ENCODE measurements around the gene RALGPS1.

Gene RALGPS1

DNA sequence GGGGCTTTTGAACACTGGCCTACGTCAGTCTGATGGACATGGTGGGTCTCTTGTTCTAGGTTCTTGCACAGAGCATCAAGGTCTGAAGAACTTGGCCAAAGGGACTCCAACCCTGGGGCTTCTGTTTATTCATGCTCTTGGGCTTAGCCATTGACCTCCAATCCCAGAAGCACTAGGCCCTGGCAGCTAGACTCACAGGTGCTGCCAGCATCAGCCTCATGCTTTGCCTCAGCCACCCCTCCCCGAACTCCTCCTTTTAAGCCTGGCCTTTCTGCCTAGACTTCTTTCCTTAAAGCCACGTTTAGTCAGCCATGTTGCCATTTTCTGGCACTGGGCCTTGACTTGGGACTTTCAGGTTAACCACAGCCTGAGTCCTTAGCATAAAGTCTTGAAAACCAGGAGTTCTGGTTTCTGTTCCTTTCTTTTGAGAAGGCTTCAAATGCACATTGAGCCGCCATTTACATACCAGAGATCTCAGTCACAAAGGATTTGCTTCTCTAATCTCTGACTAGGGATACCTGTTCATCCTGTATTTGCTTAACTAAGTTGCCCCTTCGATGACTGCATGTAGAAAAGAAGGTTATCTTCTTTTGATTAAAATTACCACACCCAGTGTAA lies 153.1 kb downstream of the RALGPS1 start:
- H3K27me3 Mint-ChIP-seq (ENCODE audit: low read depth, poor library complexity), result peaks cover 8% of the 10 kb centered on the region
- no peaks in the 10 kb centered on the region for H3K4me1 Mint-ChIP-seq
- H3K27ac Mint-ChIP-seq, result no peak overlapping the region

DNA sequence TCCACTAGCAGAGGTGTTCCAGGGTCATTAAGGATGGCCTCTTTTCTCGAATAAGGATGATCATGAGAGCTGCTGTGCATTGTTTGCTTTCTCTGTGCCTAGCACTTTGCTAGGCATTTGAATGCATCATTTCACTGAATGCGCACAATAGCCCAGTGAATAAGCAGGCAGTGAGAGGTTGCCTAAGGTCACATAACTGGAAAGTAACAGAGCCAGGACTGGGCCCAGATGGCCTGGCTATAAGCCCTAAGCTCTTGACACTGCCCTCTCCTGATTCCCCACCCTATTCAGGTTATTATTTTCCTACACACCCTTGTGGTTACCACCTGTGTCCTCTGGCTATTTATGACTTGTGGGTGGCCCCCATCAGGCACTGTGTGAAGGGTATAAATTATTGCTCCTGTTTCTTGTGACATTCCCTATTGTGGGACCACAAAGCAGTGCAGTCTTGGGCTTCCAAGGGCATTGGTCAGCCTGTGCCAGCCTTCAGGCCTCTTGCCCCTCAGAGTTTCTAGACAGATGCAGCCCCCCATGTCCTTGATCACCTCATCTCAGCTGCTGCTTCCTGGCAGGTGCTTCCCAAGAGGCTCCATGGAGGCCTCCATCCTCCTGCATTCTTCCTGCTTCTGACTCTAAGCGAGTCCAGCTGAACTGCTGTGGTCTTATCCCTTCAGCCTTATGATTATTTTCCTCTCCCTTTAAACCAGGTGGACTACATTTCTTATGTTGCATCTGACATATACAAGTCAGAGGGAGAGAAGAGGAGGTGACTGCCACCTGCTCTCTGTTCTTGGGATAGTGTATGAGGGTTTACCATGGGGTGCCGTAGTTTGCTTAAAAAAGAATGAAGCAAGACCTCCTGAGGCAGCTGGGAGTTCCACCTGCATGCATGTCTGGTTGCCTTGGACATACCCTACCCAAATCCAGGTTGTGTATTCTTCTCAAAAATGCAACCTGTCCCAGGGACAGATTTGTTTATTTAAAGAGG lies 160.3 kb downstream of the RALGPS1 start:
- peaks cover 25% of the 10 kb centered on the region for H3K4me1 Mint-ChIP-seq
- H3K27ac Mint-ChIP-seq, result no peak overlapping the region
- peaks cover 24% of the 10 kb centered on the region for H3K9me3 Mint-ChIP-seq
- no peak for DNase-seq
- no peak overlapping the region for H3K4me3 Mint-ChIP-seq
- H3K27me3 Mint-ChIP-seq (ENCODE audit: low read depth, poor library complexity), result peaks cover 2% of the 10 kb centered on the region
- TF ChIP-seq, protein P1, sequence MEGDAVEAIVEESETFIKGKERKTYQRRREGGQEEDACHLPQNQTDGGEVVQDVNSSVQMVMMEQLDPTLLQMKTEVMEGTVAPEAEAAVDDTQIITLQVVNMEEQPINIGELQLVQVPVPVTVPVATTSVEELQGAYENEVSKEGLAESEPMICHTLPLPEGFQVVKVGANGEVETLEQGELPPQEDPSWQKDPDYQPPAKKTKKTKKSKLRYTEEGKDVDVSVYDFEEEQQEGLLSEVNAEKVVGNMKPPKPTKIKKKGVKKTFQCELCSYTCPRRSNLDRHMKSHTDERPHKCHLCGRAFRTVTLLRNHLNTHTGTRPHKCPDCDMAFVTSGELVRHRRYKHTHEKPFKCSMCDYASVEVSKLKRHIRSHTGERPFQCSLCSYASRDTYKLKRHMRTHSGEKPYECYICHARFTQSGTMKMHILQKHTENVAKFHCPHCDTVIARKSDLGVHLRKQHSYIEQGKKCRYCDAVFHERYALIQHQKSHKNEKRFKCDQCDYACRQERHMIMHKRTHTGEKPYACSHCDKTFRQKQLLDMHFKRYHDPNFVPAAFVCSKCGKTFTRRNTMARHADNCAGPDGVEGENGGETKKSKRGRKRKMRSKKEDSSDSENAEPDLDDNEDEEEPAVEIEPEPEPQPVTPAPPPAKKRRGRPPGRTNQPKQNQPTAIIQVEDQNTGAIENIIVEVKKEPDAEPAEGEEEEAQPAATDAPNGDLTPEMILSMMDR (IDR thresholded peaks at IDR 0.05), result no peak
- peaks cover 21% of the 10 kb centered on the region for H3K36me3 Mint-ChIP-seq (ENCODE audit: low read depth)

More for the DNA sequence above, 153.1 kb downstream of the RALGPS1 start:
- H3K9me3 Mint-ChIP-seq, result peaks cover 19% of the 10 kb centered on the region
- H3K36me3 Mint-ChIP-seq (ENCODE audit: low read depth), result peaks cover 16% of the 10 kb centered on the region
- DNase-seq, result no peak
- no peak overlapping the region for H3K4me3 Mint-ChIP-seq
- TF ChIP-seq, protein P1 (IDR thresholded peaks at IDR 0.05), result no peak

DNA sequence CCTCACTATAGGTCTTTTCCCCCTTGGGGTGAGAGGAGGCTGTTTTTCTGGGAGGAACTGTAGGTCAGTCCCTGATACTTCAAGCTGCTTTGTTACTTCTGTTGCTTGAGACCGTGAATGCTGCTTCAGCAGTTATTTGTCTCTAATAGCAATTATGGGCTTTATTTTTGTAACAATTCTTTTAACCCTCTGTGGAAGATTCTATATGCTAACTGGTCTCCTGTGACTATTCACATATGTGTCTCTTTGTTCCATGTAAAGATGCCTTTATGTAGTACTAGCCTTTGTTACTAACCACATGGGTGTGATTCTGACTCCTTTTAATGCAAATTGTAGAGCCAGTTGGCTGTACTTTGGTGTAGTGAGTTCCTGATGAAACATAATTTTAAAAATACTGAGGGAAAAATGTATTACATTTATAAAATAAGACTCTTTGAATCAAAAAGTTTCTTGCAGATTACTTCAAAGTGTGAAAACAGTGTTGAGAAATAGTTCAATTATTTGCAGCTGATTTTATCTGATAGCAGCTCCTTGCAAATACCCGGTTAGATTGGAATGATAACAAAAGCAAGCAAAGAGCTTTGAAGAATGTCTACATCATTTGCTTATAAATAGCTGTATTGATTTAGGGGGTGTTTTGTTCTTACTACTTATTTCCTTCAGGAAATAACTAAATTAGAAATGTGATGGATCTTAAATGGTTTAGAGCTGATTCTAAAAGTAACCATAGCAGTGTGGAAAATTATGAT lies 161.2 kb downstream of the RALGPS1 start:
- Mint-ChIP-seq H3K27me3 (ENCODE audit: low read depth, poor library complexity) (peaks cover 2% of the 10 kb centered on the region), H3K9me3 (peaks cover 21% of the 10 kb centered on the region), H3K4me3 (no peak overlapping the region), H3K27ac (no peak overlapping the region), H3K4me1 (peaks cover 25% of the 10 kb centered on the region), H3K36me3 (ENCODE audit: low read depth) (peaks cover 21% of the 10 kb centered on the region)
- TF ChIP-seq, protein P1 (IDR thresholded peaks at IDR 0.05), result no peak
- no peak for DNase-seq

DNA sequence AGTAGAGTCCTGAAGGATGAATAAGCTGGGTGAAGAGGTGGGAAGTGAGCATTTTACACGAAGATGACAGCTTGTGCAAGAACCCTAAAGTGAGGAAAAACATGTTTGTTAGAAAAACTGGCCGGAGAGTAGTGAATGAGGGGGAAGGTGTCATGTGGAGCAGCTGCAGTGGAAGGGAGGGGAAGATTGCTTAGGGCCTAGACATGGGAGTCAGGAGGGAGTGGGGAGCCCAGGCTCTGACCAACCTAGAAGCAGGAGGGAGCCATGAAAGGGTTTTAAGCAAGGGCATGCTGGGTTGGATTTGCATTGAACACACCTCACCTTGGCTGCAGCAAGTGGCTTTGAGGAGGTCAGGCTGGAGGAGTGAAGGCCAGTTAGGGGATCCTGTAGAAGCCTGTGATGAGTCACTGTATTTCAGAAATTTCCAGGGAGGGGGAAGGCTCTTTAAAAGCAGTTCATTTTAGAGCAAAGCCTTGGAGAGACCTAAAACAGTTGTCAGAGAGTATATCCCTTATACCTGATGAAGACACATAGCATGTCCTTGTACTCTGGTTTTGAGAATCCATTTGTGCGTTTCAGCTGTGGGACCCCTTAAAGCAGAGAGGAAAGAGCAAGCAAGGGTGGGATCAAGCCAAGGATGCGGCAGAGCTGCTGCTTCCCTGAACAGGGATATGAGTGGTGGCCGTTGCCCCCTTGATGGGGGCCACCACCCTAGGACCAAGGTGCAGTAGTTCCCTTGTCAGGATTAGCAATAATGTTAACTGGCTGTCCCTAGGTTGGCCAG lies 162.5 kb downstream of the RALGPS1 start:
- H3K27me3 Mint-ChIP-seq (ENCODE audit: low read depth, poor library complexity), result peaks cover 2% of the 10 kb centered on the region
- H3K36me3 Mint-ChIP-seq (ENCODE audit: low read depth), result peaks cover 10% of the 10 kb centered on the region
- TF ChIP-seq, protein P1 (IDR thresholded peaks at IDR 0.05), result no peak
- no peak overlapping the region for H3K4me3 Mint-ChIP-seq
- H3K9me3 Mint-ChIP-seq, result peaks cover 10% of the 10 kb centered on the region
- H3K4me1 Mint-ChIP-seq, result peaks cover 29% of the 10 kb centered on the region
- H3K27ac Mint-ChIP-seq, result no peak overlapping the region
- no peak for DNase-seq

DNA sequence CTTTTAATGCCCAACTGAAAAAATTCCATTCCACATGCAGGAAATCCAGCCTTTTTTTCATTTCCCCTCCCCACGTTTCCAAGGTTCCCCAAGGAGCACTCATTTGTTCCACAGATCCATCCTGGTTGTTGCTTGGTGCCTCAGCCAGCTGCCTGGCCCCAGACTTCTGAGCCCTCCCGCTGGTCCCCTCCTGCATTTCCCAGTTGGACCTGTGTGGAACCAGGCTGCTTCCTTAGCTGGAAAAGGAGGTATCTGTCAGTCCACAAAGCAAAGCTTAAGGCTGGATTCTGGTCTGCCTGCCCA lies 163.0 kb downstream of the RALGPS1 start:
- Mint-ChIP-seq H3K27ac (no peak overlapping the region), H3K4me1 (peaks cover 31% of the 10 kb centered on the region), H3K36me3 (ENCODE audit: low read depth) (peaks cover 5% of the 10 kb centered on the region), H3K9me3 (peaks cover 5% of the 10 kb centered on the region), H3K27me3 (ENCODE audit: low read depth, poor library complexity) (peaks cover 2% of the 10 kb centered on the region), H3K4me3 (no peak overlapping the region)
- no peak for DNase-seq
- TF ChIP-seq, protein P1 (IDR thresholded peaks at IDR 0.05), result no peak

Data from nephron progenitor cell (in vitro differentiated cells).